Kidney (tissue), 14 donors: ENCODE results near the gene OR6A2. TPM values are rescaled to one million over a fixed set of nuclear protein-coding genes. Genes with fewer than 3 reads are reported as not detected.

Experiments used
- DNase-seq, 5 donors: peaks; one replicate each; pipeline ENCODE4 v3.0.0-alpha.2; 2013 to 2020
- FAIRE-seq: peaks from 2 replicates; lab custom pipeline; 2012; peaks lifted over from hg19 to GRCh38; lab: Jason Lieb, UNC
- H3K27ac ChIP-seq, 2 donors: one replicate each; pipeline ENCODE4 v1.7.0; 2013; ENCODE audit warnings: low read depth in 2 of 2, low read length in 2 of 2, inconsistent platforms in 1 of 2
- H3K27me3 ChIP-seq: one replicate; pipeline ENCODE4 v1.7.1; 2013; ENCODE audit warnings: low read length, inconsistent platforms; ENCODE audit not compliant: control insufficient read depth, insufficient read depth
- H3K36me3 ChIP-seq, 3 donors: one replicate each; pipeline versions ENCODE4 v1.7.0 to v1.7.1; 2013; ENCODE audit warnings: low read length in 3 of 3, control low read depth in 1 of 3, inconsistent platforms in 1 of 3; ENCODE audit not compliant: insufficient read depth in 3 of 3, control insufficient read depth in 2 of 3
- H3K4me1 ChIP-seq, 3 donors: one replicate each; pipeline versions ENCODE4 v1.7.0 to v1.7.1; 2013; ENCODE audit warnings: low read length in 3 of 3, inconsistent platforms in 1 of 3, low read depth in 1 of 3; ENCODE audit not compliant: control insufficient read depth in 2 of 3, insufficient read depth in 2 of 3
- H3K4me3 ChIP-seq, 3 donors: one replicate each; pipeline versions ENCODE4 v1.7.0 to v1.8.1; 2013; ENCODE audit warnings: low read length in 3 of 3, control low read depth in 1 of 3, inconsistent platforms in 1 of 3
- H3K9ac ChIP-seq, 3 donors: one replicate each; pipeline versions ENCODE4 v1.7.0 to v1.7.1; 2013; ENCODE audit warnings: low read length in 3 of 3, control low read depth in 1 of 3, inconsistent platforms in 1 of 3
- H3K9me3 ChIP-seq, 3 donors: one replicate each; pipeline versions ENCODE4 v1.7.0 to v1.7.1; 2013; ENCODE audit warnings: low read length in 3 of 3, control low read depth in 1 of 3, inconsistent platforms in 1 of 3; ENCODE audit not compliant: control insufficient read depth in 2 of 3, insufficient read depth in 1 of 3
- intact Hi-C: fragments of 100-400 bp; cut with DNase I; formaldehyde crosslinking; loops from one replicate; pipeline ENCODE4 v1.11.1; 2022
- polyA plus RNA-seq: library from polyadenylated mRNA; stranded (reverse); fragments of 350-450 nt; fragmentation: Illumina TruSeq; extraction: RNeasy Lipid Tissue Mini Kit (QIAGEN cat#74804); gene quantifications from one replicate; pipeline ENCODE4 v1.2.3, GENCODE V29; 2014; ENCODE audit warnings: low read depth, low replicate concordance; ENCODE audit not compliant: insufficient read depth
- total RNA-seq: library from RNA; stranded (reverse); fragmentation: NEBNext Ultra II Directional; extraction: Animal tissue kit (Norgen Biotek cat#: 25700); gene quantifications from one replicate; pipeline ENCODE4 v1.2.1, GENCODE V29; 2021
- TF ChIP-seq, protein P1 (sequence below): IDR thresholded peaks from 3 replicates; pipeline ENCODE4 v1.5.1; 2012; ENCODE audit warnings: mild to moderate bottlenecking, moderate library complexity, borderline replicate concordance; ENCODE audit not compliant: insufficient read depth; ENCODE audit errors: extremely low read depth
- donor health status: control.
- donor health status: control.
- donor health status: control.
- donor health status: control.
- donor health status: control.
- donor health status: DM: yes; HTN: yes; CAD: no.
- donor health status: Normal renal cell carcinoma (clear cell type).

The OR6A2 gene
- total and polyA plus RNA-seq, 2 donors from 2014 or later = 0.25 TPM; not detected in 1

DNA sequence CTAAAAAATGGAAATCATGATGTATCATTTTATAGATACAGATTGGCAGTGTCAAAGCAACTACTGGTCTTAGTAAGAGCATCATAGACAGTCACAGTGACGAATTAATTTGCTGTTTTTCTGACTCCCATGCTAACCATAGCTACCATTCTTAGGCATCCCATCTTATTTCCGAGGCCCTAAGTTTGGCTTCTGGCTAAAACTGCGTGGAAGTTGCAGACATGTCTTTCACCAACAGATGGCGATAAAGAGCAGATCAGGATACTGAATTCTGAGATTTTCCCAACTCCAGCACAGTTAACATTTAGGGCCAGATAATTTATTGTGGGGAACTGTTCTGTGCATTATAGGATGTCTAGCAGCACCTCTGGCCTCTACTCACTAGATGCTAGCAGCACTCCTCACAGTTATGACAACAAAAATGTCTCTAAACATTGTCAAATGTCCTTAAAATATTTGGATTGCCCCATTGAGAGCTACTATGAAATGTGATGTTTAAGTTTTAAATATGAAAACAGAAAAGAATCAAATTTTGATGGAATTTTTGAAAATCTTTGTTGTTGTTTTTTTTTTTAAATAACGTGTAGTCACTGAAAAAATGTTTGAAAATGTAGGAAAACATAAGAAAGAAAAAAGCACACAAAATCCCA lies 44.1 kb downstream of the OR6A2 start:
- Histone ChIP-seq H3K36me3 (no peaks in the 10 kb centered on the region), H3K4me1 (no peaks in the 10 kb centered on the region), H3K4me3 (no peak overlapping the region), H3K27ac (no peak overlapping the region), H3K9ac (no peak overlapping the region), H3K27me3 (no peaks in the 10 kb centered on the region), H3K9me3 (no peaks in the 10 kb centered on the region)
- intact Hi-C loops = no loop called here
- TF ChIP-seq, protein P1, sequence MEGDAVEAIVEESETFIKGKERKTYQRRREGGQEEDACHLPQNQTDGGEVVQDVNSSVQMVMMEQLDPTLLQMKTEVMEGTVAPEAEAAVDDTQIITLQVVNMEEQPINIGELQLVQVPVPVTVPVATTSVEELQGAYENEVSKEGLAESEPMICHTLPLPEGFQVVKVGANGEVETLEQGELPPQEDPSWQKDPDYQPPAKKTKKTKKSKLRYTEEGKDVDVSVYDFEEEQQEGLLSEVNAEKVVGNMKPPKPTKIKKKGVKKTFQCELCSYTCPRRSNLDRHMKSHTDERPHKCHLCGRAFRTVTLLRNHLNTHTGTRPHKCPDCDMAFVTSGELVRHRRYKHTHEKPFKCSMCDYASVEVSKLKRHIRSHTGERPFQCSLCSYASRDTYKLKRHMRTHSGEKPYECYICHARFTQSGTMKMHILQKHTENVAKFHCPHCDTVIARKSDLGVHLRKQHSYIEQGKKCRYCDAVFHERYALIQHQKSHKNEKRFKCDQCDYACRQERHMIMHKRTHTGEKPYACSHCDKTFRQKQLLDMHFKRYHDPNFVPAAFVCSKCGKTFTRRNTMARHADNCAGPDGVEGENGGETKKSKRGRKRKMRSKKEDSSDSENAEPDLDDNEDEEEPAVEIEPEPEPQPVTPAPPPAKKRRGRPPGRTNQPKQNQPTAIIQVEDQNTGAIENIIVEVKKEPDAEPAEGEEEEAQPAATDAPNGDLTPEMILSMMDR = peak; percentile 84
- peak; percentile 8 for FAIRE-seq
- peak in 3 of 5 donors; percentile 34 to 68 (median 66) for DNase-seq

DNA sequence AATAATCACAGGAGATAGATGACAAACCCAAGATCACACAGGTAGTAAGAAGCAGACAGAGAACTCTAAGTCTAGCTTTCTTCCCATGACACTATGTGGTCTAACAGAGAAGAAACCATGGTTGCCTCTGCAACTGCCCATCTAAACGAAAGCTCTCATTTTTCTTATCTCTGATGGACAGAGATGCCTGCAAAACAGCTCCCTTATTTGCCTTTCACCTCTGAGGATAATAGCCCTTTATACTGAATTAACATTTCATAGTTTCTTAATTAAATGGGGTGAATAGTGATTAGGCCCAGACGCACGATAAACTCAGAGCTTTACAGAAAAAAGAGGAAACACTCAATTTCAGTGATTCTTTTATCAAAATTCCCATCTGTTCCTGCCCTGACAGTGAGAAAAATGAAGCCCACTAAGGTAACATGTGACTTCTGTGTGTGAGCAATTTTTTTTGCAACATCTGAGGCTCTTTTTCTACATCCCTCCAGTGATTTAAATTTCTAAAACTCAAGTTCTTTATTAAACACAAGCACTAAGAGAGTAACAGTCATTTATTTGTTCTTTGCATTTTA lies 52.3 kb downstream of the OR6A2 start:
- FAIRE-seq (no peak), DNase-seq (no peak)
- no peak overlapping the region for H3K4me3 ChIP-seq
- H3K36me3 ChIP-seq = no peaks in the 10 kb centered on the region
- TF ChIP-seq, protein P1 = no peak
- H3K9me3 ChIP-seq = no peaks in the 10 kb centered on the region
- H3K4me1 ChIP-seq = peaks cover 0 to 3% (median 0%) of the 10 kb centered on the region in 3 donors
- H3K27ac ChIP-seq = peak overlapping the region in 1 of 2 donors; percentile 88
- no peaks in the 10 kb centered on the region for H3K27me3 ChIP-seq
- intact Hi-C loops = no loop called here
- no peak overlapping the region for H3K9ac ChIP-seq

DNA sequence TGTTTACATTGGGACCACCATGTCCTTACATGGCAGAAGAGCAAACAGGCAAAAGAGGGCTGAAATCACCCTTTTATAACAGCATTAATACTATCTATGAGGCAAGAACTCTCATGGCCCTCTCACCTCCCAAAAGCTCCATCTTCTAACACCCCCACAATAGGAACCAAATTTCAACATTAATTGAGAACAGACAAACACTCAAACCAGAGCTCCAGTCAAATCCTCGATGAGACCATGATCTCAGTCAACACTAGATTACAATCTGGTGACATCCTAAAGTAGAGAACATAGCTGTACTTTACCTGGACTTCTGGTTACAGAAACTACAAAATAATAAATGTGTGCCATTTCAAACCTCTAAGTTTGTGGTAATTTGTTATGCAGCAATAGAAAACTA lies 52.9 kb downstream of the OR6A2 start:
- FAIRE-seq = no peak
- H3K27ac ChIP-seq = peak overlapping the region; percentile 44 to 88

More for the DNA sequence above, 52.9 kb downstream of the OR6A2 start:
- TF ChIP-seq, protein P1 = no peak
- Histone ChIP-seq H3K9me3 (no peaks in the 10 kb centered on the region), H3K36me3 (no peaks in the 10 kb centered on the region), H3K27me3 (no peaks in the 10 kb centered on the region), H3K4me3 (peak overlapping the region in 2 of 3 donors; percentile 46 to 53), H3K4me1 (peaks cover 0 to 3% (median 0%) of the 10 kb centered on the region in 3 donors), H3K9ac (no peak overlapping the region)
- DNase-seq = no peak
- intact Hi-C loops = no loop called here
